ENCODE results near the gene TMEM38A.

DNA sequence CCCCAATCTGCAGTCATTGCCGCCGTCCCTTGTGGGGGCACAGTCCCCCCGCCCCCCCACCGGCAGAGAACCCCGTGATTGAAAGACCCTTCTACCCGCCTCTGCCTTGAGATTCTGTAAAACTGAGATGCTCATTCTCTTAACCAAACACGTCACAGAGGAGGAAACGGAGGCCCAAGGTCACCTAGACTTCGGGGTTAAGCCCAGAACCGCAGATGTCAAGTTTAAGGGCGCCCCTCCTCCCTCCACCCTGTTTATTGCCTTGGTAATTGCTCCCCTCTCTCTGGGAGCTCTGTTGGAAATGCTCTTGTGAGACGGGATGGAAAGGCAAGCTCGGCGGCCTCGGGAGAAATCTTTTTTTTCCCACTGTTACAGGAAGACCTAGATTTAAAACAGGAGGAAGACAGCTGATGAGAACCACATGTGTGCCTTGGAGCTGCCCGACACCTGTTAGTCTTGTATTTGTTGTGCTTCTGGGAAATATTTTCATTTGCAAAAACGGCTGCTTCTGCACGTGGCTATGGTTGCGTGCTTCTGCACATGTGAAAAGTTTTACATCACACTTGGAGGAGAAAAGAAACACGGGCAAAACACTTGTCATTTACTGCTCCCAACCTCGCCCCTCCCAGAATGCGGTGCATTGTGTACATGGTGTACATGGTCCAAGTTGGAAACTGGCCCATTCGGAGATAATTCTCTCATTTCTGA is 31.8 kb upstream of the TMEM38A start:
- TF ChIP-seq CTCF (IDR thresholded peaks at IDR 0.05) (no peak), EZH2 (IDR thresholded peaks at IDR 0.05) (no peak)
